ENCODE measurements around the gene NEO1.

DNA sequence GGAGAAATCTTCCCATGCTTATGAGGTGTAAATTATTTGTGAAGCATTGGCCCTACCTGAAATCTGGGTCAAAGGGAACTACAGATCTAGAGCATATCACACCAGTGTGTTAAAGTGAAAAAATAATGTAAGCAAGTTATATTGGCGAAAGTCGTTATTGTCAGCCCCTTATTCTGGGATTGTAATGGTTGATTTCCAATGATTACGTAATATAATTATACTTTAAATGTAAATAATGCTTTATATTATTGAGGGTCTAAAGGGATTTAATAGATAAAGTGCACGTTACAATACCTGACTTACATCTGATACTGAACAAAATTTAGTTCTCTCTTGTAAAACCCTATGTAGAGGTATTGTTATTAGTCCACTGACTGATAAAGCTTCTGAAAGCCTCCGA is 101.2 kb downstream of the NEO1 start:
- TF ChIP-seq ZFP3 (CRISPR knock-in tag; IDR thresholded peaks at IDR 0.05) = no peak
- TF ChIP-seq ZNF8 (CRISPR knock-in tag; IDR thresholded peaks at IDR 0.05) = no peak
